ENCODE results near the gene SMARCA2. TPM values are rescaled to one million over a fixed set of nuclear protein-coding genes. Genes with fewer than 3 reads are reported as not detected.

The SMARCA2 gene
- total and polyA plus RNA-seq, 4 donors: 18.8 to 67.0 (median 41.1) TPM

DNA sequence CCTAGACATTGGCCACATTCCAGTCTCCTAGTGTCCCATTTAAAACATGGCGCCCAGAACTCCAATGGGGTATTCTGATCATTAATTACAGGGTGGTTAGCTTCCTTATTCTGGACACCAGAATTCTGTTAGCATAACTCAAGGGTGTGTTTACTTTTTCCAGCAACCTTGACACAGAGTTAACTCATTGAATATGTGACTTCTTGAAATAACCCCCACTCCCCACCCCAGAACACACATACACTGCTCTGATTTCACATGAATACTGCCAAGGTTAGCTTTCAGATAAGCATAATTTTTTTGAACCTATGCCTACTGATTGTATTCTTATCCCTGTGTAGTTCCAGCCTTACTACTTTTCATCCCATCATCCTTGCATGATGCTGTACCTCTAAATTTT lies 151.1 kb downstream of the SMARCA2 start:
- no peak overlapping the region for H3K9ac ChIP-seq (ENCODE audit: low read depth in 1 of 2, low read length in 2 of 2)
- no peak overlapping the region for H3K27ac ChIP-seq (ENCODE audit: low read depth in 1 of 2, low read length in 2 of 2)
- no peaks in the 10 kb centered on the region for H3K27me3 ChIP-seq (ENCODE audit: control insufficient read depth in 4 of 4, insufficient read depth in 4 of 4, low read length in 3 of 4)
- DNase-seq (ENCODE audit: low spot score): no peak
- H3K4me1 ChIP-seq (ENCODE audit: control insufficient read depth in 4 of 4, insufficient read depth in 4 of 4, low read length in 3 of 4): no peaks in the 10 kb centered on the region
- H3K4me3 ChIP-seq (ENCODE audit: low read depth in 1 of 3, low read length in 3 of 3): no peak overlapping the region
- 97% methylated on average over 1 of the region's 1 CpG for WGBS
- no peaks in the 10 kb centered on the region for H3K9me3 ChIP-seq (ENCODE audit: control insufficient read depth in 4 of 4, low read length in 3 of 4)
- no peak for TF ChIP-seq FOXA2 (IDR thresholded peaks at IDR 0.05)
- peaks cover 5 to 46% (median 39%) of the 10 kb centered on the region in 4 donors for H3K36me3 ChIP-seq (ENCODE audit: control insufficient read depth in 4 of 4, insufficient read depth in 3 of 4, low read depth in 1 of 4, low read length in 3 of 4)

- WGBS: 97% methylated on average over 8 of the region's 8 CpGs
- DNase-seq (ENCODE audit: low spot score): no peak
Measured at GRCh38 chr9:2169035-2169434, 153.9 kb downstream of the SMARCA2 start.

More at GRCh38 chr9:2169035-2169434, 153.9 kb downstream of the SMARCA2 start:
- H3K9me3 ChIP-seq (ENCODE audit: control insufficient read depth in 4 of 4, low read length in 3 of 4): no peaks in the 10 kb centered on the region
- no peak overlapping the region for H3K9ac ChIP-seq (ENCODE audit: low read depth in 1 of 2, low read length in 2 of 2)
- H3K36me3 ChIP-seq (ENCODE audit: control insufficient read depth in 4 of 4, insufficient read depth in 3 of 4, low read depth in 1 of 4, low read length in 3 of 4): peaks cover 5 to 43% (median 32%) of the 10 kb centered on the region in 4 donors
- H3K4me1 ChIP-seq (ENCODE audit: control insufficient read depth in 4 of 4, insufficient read depth in 4 of 4, low read length in 3 of 4): no peaks in the 10 kb centered on the region
- H3K4me3 ChIP-seq (ENCODE audit: low read depth in 1 of 3, low read length in 3 of 3): no peak overlapping the region
- no peak overlapping the region for H3K27ac ChIP-seq (ENCODE audit: low read depth in 1 of 2, low read length in 2 of 2)
- no peaks in the 10 kb centered on the region for H3K27me3 ChIP-seq (ENCODE audit: control insufficient read depth in 4 of 4, insufficient read depth in 4 of 4, low read length in 3 of 4)
- TF ChIP-seq FOXA1 (IDR thresholded peaks at IDR 0.05) (no peak), RXRA (IDR thresholded peaks at IDR 0.05) (no peak), EGR1 (IDR thresholded peaks at IDR 0.05; ENCODE audit: low read depth in 2 of 2) (no peak), ATF3 (IDR thresholded peaks at IDR 0.05) (no peak), NR2F2 (IDR thresholded peaks at IDR 0.05) (no peak), REST (IDR thresholded peaks at IDR 0.05) (no peak), SP1 (IDR thresholded peaks at IDR 0.05) (no peak), TAF1 (conservative IDR thresholded peaks at IDR 0.05) (no peak), FOXA2 (IDR thresholded peaks at IDR 0.05) (no peak), ZBTB33 (IDR thresholded peaks at IDR 0.05) (no peak), HNF4A (conservative IDR thresholded peaks at IDR 0.05) (no peak), HNF4G (IDR thresholded peaks at IDR 0.05) (no peak), RAD21 (IDR thresholded peaks at IDR 0.05) (no peak), JUND (IDR thresholded peaks at IDR 0.05) (no peak), GABPA (IDR thresholded peaks at IDR 0.05 in 1 of 2, conservative IDR thresholded peaks at IDR 0.05 in 1 of 2) (no peak), YY1 (IDR thresholded peaks at IDR 0.05) (no peak)
- TF ChIP-seq, protein P1, sequence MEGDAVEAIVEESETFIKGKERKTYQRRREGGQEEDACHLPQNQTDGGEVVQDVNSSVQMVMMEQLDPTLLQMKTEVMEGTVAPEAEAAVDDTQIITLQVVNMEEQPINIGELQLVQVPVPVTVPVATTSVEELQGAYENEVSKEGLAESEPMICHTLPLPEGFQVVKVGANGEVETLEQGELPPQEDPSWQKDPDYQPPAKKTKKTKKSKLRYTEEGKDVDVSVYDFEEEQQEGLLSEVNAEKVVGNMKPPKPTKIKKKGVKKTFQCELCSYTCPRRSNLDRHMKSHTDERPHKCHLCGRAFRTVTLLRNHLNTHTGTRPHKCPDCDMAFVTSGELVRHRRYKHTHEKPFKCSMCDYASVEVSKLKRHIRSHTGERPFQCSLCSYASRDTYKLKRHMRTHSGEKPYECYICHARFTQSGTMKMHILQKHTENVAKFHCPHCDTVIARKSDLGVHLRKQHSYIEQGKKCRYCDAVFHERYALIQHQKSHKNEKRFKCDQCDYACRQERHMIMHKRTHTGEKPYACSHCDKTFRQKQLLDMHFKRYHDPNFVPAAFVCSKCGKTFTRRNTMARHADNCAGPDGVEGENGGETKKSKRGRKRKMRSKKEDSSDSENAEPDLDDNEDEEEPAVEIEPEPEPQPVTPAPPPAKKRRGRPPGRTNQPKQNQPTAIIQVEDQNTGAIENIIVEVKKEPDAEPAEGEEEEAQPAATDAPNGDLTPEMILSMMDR (IDR thresholded peaks at IDR 0.05; ENCODE audit: low read depth, low read length, missing input control): no peak
- TF ChIP-seq, protein P2, sequence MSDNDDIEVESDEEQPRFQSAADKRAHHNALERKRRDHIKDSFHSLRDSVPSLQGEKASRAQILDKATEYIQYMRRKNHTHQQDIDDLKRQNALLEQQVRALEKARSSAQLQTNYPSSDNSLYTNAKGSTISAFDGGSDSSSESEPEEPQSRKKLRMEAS (IDR thresholded peaks at IDR 0.05): no peak

Measured in liver (tissue), 9 donors.